ENCODE data around the gene NHS. TPM values are rescaled to one million over a fixed set of nuclear protein-coding genes. Genes with fewer than 3 reads are reported as not detected.

The NHS gene
- total RNA-seq, 2 experiments from 2014 or later = 1.2 to 1.8 TPM

GRCh38 chrX:17414027-17414658 is 39.1 kb downstream of the NHS start:
- POLR2A ChIA-PET = no interaction called here
- Mint-ChIP-seq H3K27me3 (no peaks in the 10 kb centered on the region), H3K27ac (no peak overlapping the region), H3K9me3 (no peaks in the 10 kb centered on the region), H3K4me3 (no peak overlapping the region), H3K36me3 (no peaks in the 10 kb centered on the region), H3K4me1 (no peaks in the 10 kb centered on the region)
- ATAC-seq (ENCODE audit: low read depth) (no peak), DNase-seq (no peak)

GRCh38 chrX:17414839-17415238 is 39.8 kb downstream of the NHS start:
- no peak for DNase-seq
- Mint-ChIP-seq H3K9me3 (no peaks in the 10 kb centered on the region), H3K4me3 (no peak overlapping the region), H3K27me3 (no peaks in the 10 kb centered on the region), H3K27ac (no peak overlapping the region), H3K36me3 (no peaks in the 10 kb centered on the region), H3K4me1 (no peaks in the 10 kb centered on the region)
- POLR2A ChIA-PET = no interaction called here
- ATAC-seq (ENCODE audit: low read depth) = no peak

GRCh38 chrX:17415242-17415810 is 40.3 kb downstream of the NHS start:
- no peak overlapping the region for H3K4me3 Mint-ChIP-seq
- no peak overlapping the region for H3K27ac Mint-ChIP-seq
- POLR2A ChIA-PET = no interaction called here

GRCh38 chrX:17417372-17417771 is 42.4 kb downstream of the NHS start:
- H3K27ac Mint-ChIP-seq = no peak overlapping the region
- H3K9me3 Mint-ChIP-seq = no peaks in the 10 kb centered on the region
- H3K4me1 Mint-ChIP-seq = no peaks in the 10 kb centered on the region
- DNase-seq (no peak), ATAC-seq (ENCODE audit: low read depth) (no peak)
- POLR2A ChIA-PET = no interaction called here
- no peaks in the 10 kb centered on the region for H3K36me3 Mint-ChIP-seq
- H3K4me3 Mint-ChIP-seq = no peak overlapping the region
- H3K27me3 Mint-ChIP-seq = no peaks in the 10 kb centered on the region

More at GRCh38 chrX:17415242-17415810, 40.3 kb downstream of the NHS start:
- no peaks in the 10 kb centered on the region for H3K4me1 Mint-ChIP-seq
- DNase-seq = no peak
- H3K9me3 Mint-ChIP-seq = no peaks in the 10 kb centered on the region
- no peak for ATAC-seq (ENCODE audit: low read depth)
- H3K27me3 Mint-ChIP-seq = no peaks in the 10 kb centered on the region
- no peaks in the 10 kb centered on the region for H3K36me3 Mint-ChIP-seq

GRCh38 chrX:17425136-17425535 is 50.1 kb downstream of the NHS start:
- Mint-ChIP-seq H3K4me1 (no peaks in the 10 kb centered on the region), H3K4me3 (no peak overlapping the region), H3K9me3 (no peaks in the 10 kb centered on the region), H3K27ac (no peak overlapping the region), H3K27me3 (peaks cover 2% of the 10 kb centered on the region), H3K36me3 (no peaks in the 10 kb centered on the region)
- ATAC-seq (ENCODE audit: low read depth) (no peak), DNase-seq (no peak)
- POLR2A ChIA-PET = no interaction called here

- H3K36me3 Mint-ChIP-seq = no peaks in the 10 kb centered on the region
- POLR2A ChIA-PET = no interaction called here
- H3K27ac Mint-ChIP-seq = no peak overlapping the region
- H3K4me3 Mint-ChIP-seq = no peak overlapping the region
- peaks cover 2% of the 10 kb centered on the region for H3K27me3 Mint-ChIP-seq
- no peaks in the 10 kb centered on the region for H3K4me1 Mint-ChIP-seq
- H3K9me3 Mint-ChIP-seq = no peaks in the 10 kb centered on the region
- DNase-seq = no peak
- ATAC-seq (ENCODE audit: low read depth) = no peak
These were observed 50.6 kb downstream of the NHS start for GRCh38 chrX:17425551-17425950.

GRCh38 chrX:17431171-17431570 is 56.2 kb downstream of the NHS start:
- Mint-ChIP-seq H3K9me3 (peaks cover 2% of the 10 kb centered on the region), H3K4me1 (no peaks in the 10 kb centered on the region)

GRCh38 chrX:17432158-17432557 is 57.2 kb downstream of the NHS start:
- no peak overlapping the region for H3K4me3 Mint-ChIP-seq
- H3K4me1 Mint-ChIP-seq = no peaks in the 10 kb centered on the region
- DNase-seq (no peak), ATAC-seq (ENCODE audit: low read depth) (no peak)
- peaks cover 1% of the 10 kb centered on the region for H3K27me3 Mint-ChIP-seq
- H3K36me3 Mint-ChIP-seq = no peaks in the 10 kb centered on the region
- no peak overlapping the region for H3K27ac Mint-ChIP-seq
- H3K9me3 Mint-ChIP-seq = peaks cover 2% of the 10 kb centered on the region
- POLR2A ChIA-PET = no interaction called here

More at GRCh38 chrX:17431171-17431570, 56.2 kb downstream of the NHS start:
- H3K4me3 Mint-ChIP-seq = no peak overlapping the region
- H3K27ac Mint-ChIP-seq = no peak overlapping the region
- peaks cover 1% of the 10 kb centered on the region for H3K27me3 Mint-ChIP-seq
- ATAC-seq (ENCODE audit: low read depth) = no peak
- no peaks in the 10 kb centered on the region for H3K36me3 Mint-ChIP-seq
- no peak for DNase-seq
- POLR2A ChIA-PET = no interaction called here

- Mint-ChIP-seq H3K36me3 (no peaks in the 10 kb centered on the region), H3K27me3 (peaks cover 1% of the 10 kb centered on the region), H3K9me3 (peaks cover 2% of the 10 kb centered on the region), H3K4me3 (no peak overlapping the region), H3K27ac (no peak overlapping the region), H3K4me1 (no peaks in the 10 kb centered on the region)
- POLR2A ChIA-PET = no interaction called here
- DNase-seq (no peak), ATAC-seq (ENCODE audit: low read depth) (no peak)
These were observed 59.0 kb downstream of the NHS start for GRCh38 chrX:17433965-17434364.

- Mint-ChIP-seq H3K9me3 (peaks cover 2% of the 10 kb centered on the region), H3K4me3 (no peak overlapping the region), H3K4me1 (no peaks in the 10 kb centered on the region), H3K36me3 (no peaks in the 10 kb centered on the region), H3K27me3 (peaks cover 1% of the 10 kb centered on the region), H3K27ac (no peak overlapping the region)
- POLR2A ChIA-PET = no interaction called here
- ATAC-seq (ENCODE audit: low read depth) (no peak), DNase-seq (no peak)
These were observed 60.5 kb downstream of the NHS start for GRCh38 chrX:17435476-17435875.

- no peaks in the 10 kb centered on the region for H3K4me1 Mint-ChIP-seq
- POLR2A ChIA-PET = no interaction called here
These were observed 63.2 kb downstream of the NHS start for GRCh38 chrX:17438221-17438620.

GRCh38 chrX:17440258-17440657 is 65.3 kb downstream of the NHS start:
- Mint-ChIP-seq H3K27ac (no peak overlapping the region), H3K4me3 (no peak overlapping the region), H3K9me3 (no peaks in the 10 kb centered on the region), H3K4me1 (no peaks in the 10 kb centered on the region), H3K27me3 (no peaks in the 10 kb centered on the region), H3K36me3 (no peaks in the 10 kb centered on the region)
- DNase-seq (no peak), ATAC-seq (ENCODE audit: low read depth) (no peak)
- POLR2A ChIA-PET = no interaction called here

More at GRCh38 chrX:17438221-17438620, 63.2 kb downstream of the NHS start:
- Mint-ChIP-seq H3K4me3 (no peak overlapping the region), H3K9me3 (peaks cover 2% of the 10 kb centered on the region), H3K36me3 (no peaks in the 10 kb centered on the region), H3K27ac (no peak overlapping the region), H3K27me3 (no peaks in the 10 kb centered on the region)
- DNase-seq (no peak), ATAC-seq (ENCODE audit: low read depth) (no peak)

- Mint-ChIP-seq H3K9me3 (no peaks in the 10 kb centered on the region), H3K27ac (no peak overlapping the region), H3K4me3 (no peak overlapping the region), H3K36me3 (no peaks in the 10 kb centered on the region), H3K27me3 (no peaks in the 10 kb centered on the region), H3K4me1 (no peaks in the 10 kb centered on the region)
- ATAC-seq (ENCODE audit: low read depth) = no peak
- no peak for DNase-seq
- POLR2A ChIA-PET = no interaction called here
These were observed 65.8 kb downstream of the NHS start for GRCh38 chrX:17440836-17441235.

GRCh38 chrX:17441965-17442364 is 67.0 kb downstream of the NHS start:
- H3K4me1 Mint-ChIP-seq = no peaks in the 10 kb centered on the region
- ATAC-seq (ENCODE audit: low read depth) = no peak
- H3K9me3 Mint-ChIP-seq = no peaks in the 10 kb centered on the region
- H3K27ac Mint-ChIP-seq = no peak overlapping the region
- no peaks in the 10 kb centered on the region for H3K36me3 Mint-ChIP-seq
- H3K4me3 Mint-ChIP-seq = no peak overlapping the region
- H3K27me3 Mint-ChIP-seq = no peaks in the 10 kb centered on the region
- POLR2A ChIA-PET = no interaction called here
- no peak for DNase-seq
